HepG2 (cell line): ENCODE results near the gene SMURF2. TPM values are rescaled to one million over a fixed set of nuclear protein-coding genes. Genes with fewer than 3 reads are reported as not detected.

ENCODE experiments used
- ATRX ChIP-seq: sonication (generic); formaldehyde crosslinking; IDR thresholded peaks from 2 replicates; pipeline ENCODE4 v1.4.0; 2020; ENCODE audit warnings: missing genetic modification reagents, borderline replicate concordance
- BRCA1 ChIP-seq: sonication (generic); formaldehyde crosslinking; IDR thresholded peaks from 2 replicates; pipeline ENCODE4 v1.4.0; 2020; ENCODE audit warnings: missing genetic modification reagents
- CHD2 ChIP-seq: IDR thresholded peaks from 2 replicates; pipeline ENCODE4 v1.6.1; 2011; ENCODE audit warnings: low read depth, low read length, improper control_type of control experiment
- E2F1 ChIP-seq: sonication (generic); formaldehyde crosslinking; IDR thresholded peaks from 2 replicates; pipeline ENCODE4 v1.5.0; 2020; ENCODE audit warnings: missing genetic modification reagents
- MXI1 ChIP-seq: IDR thresholded peaks from 3 replicates; pipeline ENCODE4 v1.6.1; 2012; ENCODE audit warnings: low read depth, low read length, inconsistent platforms, borderline replicate concordance
- REXO4 ChIP-seq: sonication (generic); formaldehyde crosslinking; IDR thresholded peaks from 2 replicates; pipeline ENCODE4 v1.8.0; 2022; ENCODE audit warnings: missing genetic modification reagents, mild to moderate bottlenecking, borderline replicate concordance
- SOX13 ChIP-seq, 3 experiments: fragments of 450-650 bp in 1 of 3; sonication (generic) in 1 of 3; formaldehyde crosslinking in 1 of 3; IDR thresholded peaks in 2 of 3; conservative IDR thresholded peaks in 1 of 3; 2 replicates each; pipeline versions ENCODE4 v1.5.0 to v1.6.1; 2016 to 2020; ENCODE audit warnings: antibody characterized with exemption in 1 of 3, mild to moderate bottlenecking in 1 of 3, missing compliant biosample characterization in 1 of 3, missing genetic modification reagents in 1 of 3, moderate library complexity in 1 of 3
- TSC22D2 ChIP-seq: sonication (generic); formaldehyde crosslinking; IDR thresholded peaks from 2 replicates; pipeline ENCODE4 v1.5.1; 2020; ENCODE audit warnings: missing genetic modification reagents, mild to moderate bottlenecking, borderline replicate concordance
- ZBTB7A ChIP-seq: sonication (generic); formaldehyde crosslinking; IDR thresholded peaks from 2 replicates; pipeline ENCODE4 v1.8.0; 2022; ENCODE audit warnings: mild to moderate bottlenecking, missing genetic modification reagents
- ZNF225 ChIP-seq: sonication (generic); formaldehyde crosslinking; IDR thresholded peaks from 2 replicates; pipeline ENCODE4 v1.4.0; 2020; ENCODE audit warnings: mild to moderate bottlenecking, missing genetic modification reagents
- ZNF362 ChIP-seq: sonication (generic); formaldehyde crosslinking; IDR thresholded peaks from 2 replicates; pipeline ENCODE4 v1.4.0; 2020; ENCODE audit warnings: missing genetic modification reagents, mild to moderate bottlenecking, borderline replicate concordance
- ZNF775 ChIP-seq: sonication (generic); formaldehyde crosslinking; IDR thresholded peaks from 2 replicates; pipeline ENCODE4 v1.4.0; 2020; ENCODE audit warnings: missing genetic modification reagents, mild to moderate bottlenecking, moderate library complexity, borderline replicate concordance
- ZSCAN22 ChIP-seq: sonication (generic); formaldehyde crosslinking; IDR thresholded peaks from 2 replicates; pipeline ENCODE4 v1.4.0; 2020; ENCODE audit warnings: mild to moderate bottlenecking, missing genetic modification reagents
- polyA plus RNA-seq, 8 experiments: library from polyadenylated mRNA; depleted of rRNA in 3 of 8; stranded (reverse) in 7 of 8; unstranded in 1 of 8; fragments of >200 nt; fragmentation: Illumina TruSeq in 4 of 8; extraction: Trizol in 4 of 8; gene quantifications; 2 replicates each; pipeline versions ENCODE4 v1.2.1 to v1.2.3, GENCODE V29; 2011 to 2016; ENCODE audit warnings: low read depth in 4 of 8, missing spikeins in 1 of 8, mixed read lengths in 1 of 8; ENCODE audit not compliant: insufficient read depth in 1 of 8
- total RNA-seq, 5 experiments: library from RNA; depleted of rRNA; stranded (reverse); fragments of >200 nt; fragmentation: Illumina TruSeq; extraction: Trizol; gene quantifications; 2 replicates each; pipeline ENCODE4 v1.2.3, GENCODE V29; 2016; ENCODE audit warnings: low read depth in 1 of 5
- TF ChIP-seq, protein P1 (sequence below): sonication (generic); formaldehyde crosslinking; conservative IDR thresholded peaks from 2 replicates; pipeline ENCODE4 v1.4.0; 2020; ENCODE audit warnings: missing genetic modification reagents
- TF ChIP-seq, protein P2 (sequence below): sonication (generic); formaldehyde crosslinking; IDR thresholded peaks from 2 replicates; pipeline ENCODE4 v1.4.0; 2020; ENCODE audit warnings: mild to moderate bottlenecking, missing genetic modification reagents
- TF ChIP-seq, protein P3 (sequence below): sonication (generic); formaldehyde crosslinking; IDR thresholded peaks from 2 replicates; pipeline ENCODE4 v1.9.0; 2021; ENCODE audit warnings: missing genetic modification reagents, mild to moderate bottlenecking, borderline replicate concordance

Gene SMURF2
- total and polyA plus RNA-seq, 2 of the 13 experiments (the other 11 are each of a cell fraction or from before 2014, with no cell fraction given) = 14.9 to 24.3 TPM

DNA sequence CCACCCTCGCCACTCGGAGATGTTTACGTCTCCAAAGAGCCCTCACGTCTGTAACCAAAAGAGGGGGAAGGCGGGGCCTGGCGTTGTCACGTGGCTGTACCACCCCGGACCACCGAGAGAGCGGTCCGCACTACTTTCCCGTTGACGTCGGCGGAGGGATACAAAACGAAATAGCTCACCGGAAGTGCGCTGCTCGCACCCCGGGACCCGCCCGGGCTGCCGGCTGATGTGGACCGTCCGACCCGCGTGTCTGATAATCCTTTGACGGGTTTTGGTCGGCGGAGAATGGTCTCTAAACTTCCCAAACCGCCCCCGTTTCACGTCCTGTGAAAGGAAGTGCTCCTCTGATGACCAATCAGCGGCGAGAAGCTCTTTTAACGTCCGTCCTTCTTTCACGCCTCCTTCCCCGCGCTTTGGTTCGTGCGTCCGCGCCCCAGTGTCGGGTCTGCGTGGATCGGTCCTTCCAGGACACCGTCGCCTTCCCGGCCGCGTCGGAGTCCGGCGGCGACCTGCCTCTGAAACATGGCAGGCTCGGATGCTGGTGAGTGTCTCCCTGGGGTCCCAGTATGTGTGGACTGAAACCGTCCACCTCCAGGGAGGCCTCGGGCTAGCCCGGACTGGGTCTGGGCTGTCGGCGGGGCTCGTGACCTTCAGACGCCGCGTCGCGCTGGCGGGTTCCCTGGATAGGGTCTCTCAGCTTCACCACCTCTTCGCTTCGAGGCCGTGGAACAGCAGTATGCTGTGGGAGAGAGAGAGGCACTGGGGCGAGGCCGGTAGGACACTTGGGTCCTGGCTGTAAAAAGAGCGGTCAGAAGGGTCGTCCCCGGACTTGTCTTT, 155.3 kb downstream of the SMURF2 start, which contains the start of gene CEP95 (continued):
- TF ChIP-seq, protein P1, sequence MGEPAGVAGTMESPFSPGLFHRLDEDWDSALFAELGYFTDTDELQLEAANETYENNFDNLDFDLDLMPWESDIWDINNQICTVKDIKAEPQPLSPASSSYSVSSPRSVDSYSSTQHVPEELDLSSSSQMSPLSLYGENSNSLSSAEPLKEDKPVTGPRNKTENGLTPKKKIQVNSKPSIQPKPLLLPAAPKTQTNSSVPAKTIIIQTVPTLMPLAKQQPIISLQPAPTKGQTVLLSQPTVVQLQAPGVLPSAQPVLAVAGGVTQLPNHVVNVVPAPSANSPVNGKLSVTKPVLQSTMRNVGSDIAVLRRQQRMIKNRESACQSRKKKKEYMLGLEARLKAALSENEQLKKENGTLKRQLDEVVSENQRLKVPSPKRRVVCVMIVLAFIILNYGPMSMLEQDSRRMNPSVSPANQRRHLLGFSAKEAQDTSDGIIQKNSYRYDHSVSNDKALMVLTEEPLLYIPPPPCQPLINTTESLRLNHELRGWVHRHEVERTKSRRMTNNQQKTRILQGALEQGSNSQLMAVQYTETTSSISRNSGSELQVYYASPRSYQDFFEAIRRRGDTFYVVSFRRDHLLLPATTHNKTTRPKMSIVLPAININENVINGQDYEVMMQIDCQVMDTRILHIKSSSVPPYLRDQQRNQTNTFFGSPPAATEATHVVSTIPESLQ (CRISPR knock-in tag) = no peak
- TF ChIP-seq SOX13 (IDR thresholded peaks at IDR 0.05) (no peak; the same call in 1 of the 2 replicates), SOX13 (CRISPR knock-in tag; conservative IDR thresholded peaks at IDR 0.05 in 1 of 2, IDR thresholded peaks at IDR 0.05 in 1 of 2) (peak in 1 of 2 experiments; percentile 37; a peak in 2 of 4 replicates), ZNF362 (CRISPR knock-in tag) (no peak), TSC22D2 (no peak), BRCA1 (CRISPR knock-in tag) (peak; percentile 73), ZBTB7A (CRISPR knock-in tag) (peak; percentile 73), REXO4 (no peak), ZSCAN22 (CRISPR knock-in tag) (no peak; the same call in none of the 2 replicates), E2F1 (peak; percentile 80), ATRX (no peak), CHD2 (peak; percentile 86), MXI1 (peak; percentile 74; the same call in 2 of the 3 replicates), ZNF775 (CRISPR knock-in tag) (no peak), ZNF225 (CRISPR knock-in tag) (no peak; the same call in none of the 2 replicates)
- TF ChIP-seq, protein P2, sequence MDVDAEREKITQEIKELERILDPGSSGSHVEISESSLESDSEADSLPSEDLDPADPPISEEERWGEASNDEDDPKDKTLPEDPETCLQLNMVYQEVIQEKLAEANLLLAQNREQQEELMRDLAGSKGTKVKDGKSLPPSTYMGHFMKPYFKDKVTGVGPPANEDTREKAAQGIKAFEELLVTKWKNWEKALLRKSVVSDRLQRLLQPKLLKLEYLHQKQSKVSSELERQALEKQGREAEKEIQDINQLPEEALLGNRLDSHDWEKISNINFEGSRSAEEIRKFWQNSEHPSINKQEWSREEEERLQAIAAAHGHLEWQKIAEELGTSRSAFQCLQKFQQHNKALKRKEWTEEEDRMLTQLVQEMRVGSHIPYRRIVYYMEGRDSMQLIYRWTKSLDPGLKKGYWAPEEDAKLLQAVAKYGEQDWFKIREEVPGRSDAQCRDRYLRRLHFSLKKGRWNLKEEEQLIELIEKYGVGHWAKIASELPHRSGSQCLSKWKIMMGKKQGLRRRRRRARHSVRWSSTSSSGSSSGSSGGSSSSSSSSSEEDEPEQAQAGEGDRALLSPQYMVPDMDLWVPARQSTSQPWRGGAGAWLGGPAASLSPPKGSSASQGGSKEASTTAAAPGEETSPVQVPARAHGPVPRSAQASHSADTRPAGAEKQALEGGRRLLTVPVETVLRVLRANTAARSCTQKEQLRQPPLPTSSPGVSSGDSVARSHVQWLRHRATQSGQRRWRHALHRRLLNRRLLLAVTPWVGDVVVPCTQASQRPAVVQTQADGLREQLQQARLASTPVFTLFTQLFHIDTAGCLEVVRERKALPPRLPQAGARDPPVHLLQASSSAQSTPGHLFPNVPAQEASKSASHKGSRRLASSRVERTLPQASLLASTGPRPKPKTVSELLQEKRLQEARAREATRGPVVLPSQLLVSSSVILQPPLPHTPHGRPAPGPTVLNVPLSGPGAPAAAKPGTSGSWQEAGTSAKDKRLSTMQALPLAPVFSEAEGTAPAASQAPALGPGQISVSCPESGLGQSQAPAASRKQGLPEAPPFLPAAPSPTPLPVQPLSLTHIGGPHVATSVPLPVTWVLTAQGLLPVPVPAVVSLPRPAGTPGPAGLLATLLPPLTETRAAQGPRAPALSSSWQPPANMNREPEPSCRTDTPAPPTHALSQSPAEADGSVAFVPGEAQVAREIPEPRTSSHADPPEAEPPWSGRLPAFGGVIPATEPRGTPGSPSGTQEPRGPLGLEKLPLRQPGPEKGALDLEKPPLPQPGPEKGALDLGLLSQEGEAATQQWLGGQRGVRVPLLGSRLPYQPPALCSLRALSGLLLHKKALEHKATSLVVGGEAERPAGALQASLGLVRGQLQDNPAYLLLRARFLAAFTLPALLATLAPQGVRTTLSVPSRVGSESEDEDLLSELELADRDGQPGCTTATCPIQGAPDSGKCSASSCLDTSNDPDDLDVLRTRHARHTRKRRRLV (CRISPR knock-in tag) = peak; percentile 71; the same call in 1 of the 2 replicates
- TF ChIP-seq, protein P3, sequence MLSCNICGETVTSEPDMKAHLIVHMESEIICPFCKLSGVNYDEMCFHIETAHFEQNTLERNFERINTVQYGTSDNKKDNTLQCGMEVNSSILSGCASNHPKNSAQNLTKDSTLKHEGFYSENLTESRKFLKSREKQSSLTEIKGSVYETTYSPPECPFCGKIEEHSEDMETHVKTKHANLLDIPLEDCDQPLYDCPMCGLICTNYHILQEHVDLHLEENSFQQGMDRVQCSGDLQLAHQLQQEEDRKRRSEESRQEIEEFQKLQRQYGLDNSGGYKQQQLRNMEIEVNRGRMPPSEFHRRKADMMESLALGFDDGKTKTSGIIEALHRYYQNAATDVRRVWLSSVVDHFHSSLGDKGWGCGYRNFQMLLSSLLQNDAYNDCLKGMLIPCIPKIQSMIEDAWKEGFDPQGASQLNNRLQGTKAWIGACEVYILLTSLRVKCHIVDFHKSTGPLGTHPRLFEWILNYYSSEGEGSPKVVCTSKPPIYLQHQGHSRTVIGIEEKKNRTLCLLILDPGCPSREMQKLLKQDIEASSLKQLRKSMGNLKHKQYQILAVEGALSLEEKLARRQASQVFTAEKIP (CRISPR knock-in tag) = no peak
